ENCODE data around the gene RNF123. TPM values are rescaled to one million over a fixed set of nuclear protein-coding genes. Genes with fewer than 3 reads are reported as not detected.
A peak's percentile ranks its signal among the peaks of the same experiment; 100 is the strongest.
"Not testable (repeated sequence)": the region's sequence is repeated elsewhere in the genome, so short reads cannot be mapped to it uniquely, and the experiment has no call there.

Gene RNF123
- total RNA-seq, 1 donor from 2014 or later: 50.7 TPM

- DNase-seq (ENCODE audit: low read depth): no peak
These were observed 13.4 kb upstream of the RNF123 start for GRCh38 chr3:49675912-49676311.

GRCh38 chr3:49680493-49681231 is 8.7 kb upstream of the RNF123 start:
- no peak for DNase-seq (ENCODE audit: low read depth)

- no peak for DNase-seq (ENCODE audit: low read depth)
These were observed 8.2 kb upstream of the RNF123 start for GRCh38 chr3:49681232-49681522.

- no peak for DNase-seq (ENCODE audit: low read depth)
These were observed 7.8 kb upstream of the RNF123 start for GRCh38 chr3:49681543-49681942.

GRCh38 chr3:49683162-49683561 is 6.2 kb upstream of the RNF123 start:
- no peak for DNase-seq (ENCODE audit: low read depth)

- DNase-seq (ENCODE audit: low read depth): not testable (repeated sequence)
These were observed 4.9 kb upstream of the RNF123 start for GRCh38 chr3:49684453-49684852.

- DNase-seq (ENCODE audit: low read depth): not testable (repeated sequence)
These were observed 4.3 kb upstream of the RNF123 start for GRCh38 chr3:49685103-49685502.

GRCh38 chr3:49685846-49686245 is 3.5 kb upstream of the RNF123 start:
- DNase-seq (ENCODE audit: low read depth): not testable (repeated sequence)

- DNase-seq (ENCODE audit: low read depth): not testable (repeated sequence)
These were observed 3.0 kb upstream of the RNF123 start for GRCh38 chr3:49686346-49686745.

GRCh38 chr3:49686769-49687423 is 2.5 kb upstream of the RNF123 start:
- DNase-seq (ENCODE audit: low read depth): not testable (repeated sequence)

GRCh38 chr3:49687424-49687795 is 1.9 kb upstream of the RNF123 start:
- not testable (repeated sequence) for DNase-seq (ENCODE audit: low read depth)

GRCh38 chr3:49688338-49689045 is 865 bp upstream of the RNF123 start:
- DNase-seq (ENCODE audit: low read depth): not testable (repeated sequence)

GRCh38 chr3:49689908-49690624 is 709 bp downstream of the RNF123 start:
- not testable (repeated sequence) for DNase-seq (ENCODE audit: low read depth)

GRCh38 chr3:49690856-49691255 is 1.5 kb downstream of the RNF123 start:
- DNase-seq (ENCODE audit: low read depth): not testable (repeated sequence)

GRCh38 chr3:49691481-49691880 is 2.1 kb downstream of the RNF123 start:
- not testable (repeated sequence) for DNase-seq (ENCODE audit: low read depth)

- DNase-seq (ENCODE audit: low read depth): peak; percentile 91
These were observed 5.2 kb downstream of the RNF123 start for GRCh38 chr3:49694409-49695070.

- DNase-seq (ENCODE audit: low read depth): not testable (repeated sequence)
These were observed 6.1 kb downstream of the RNF123 start for GRCh38 chr3:49695350-49696015.

GRCh38 chr3:49699281-49699979 is 10.1 kb downstream of the RNF123 start:
- DNase-seq (ENCODE audit: low read depth): peak; percentile 67

GRCh38 chr3:49700014-49700413 is 10.7 kb downstream of the RNF123 start:
- no peak for DNase-seq (ENCODE audit: low read depth)

Measured in myocyte (in vitro differentiated cells).